Thoracic aorta (tissue), 2 donors: ENCODE measurements around the gene ZNF397. TPM values are rescaled to one million over a fixed set of nuclear protein-coding genes. Genes with fewer than 3 reads are reported as not detected.

Experiments used
- ATAC-seq: fragments of 150-250 bp; one replicate; pipeline ENCODE4 v1.8.0; 2017; ENCODE audit warnings: low read depth; ENCODE audit not compliant: insufficient number of reproducible peaks, low FRiP score
- DNase-seq: peaks from one replicate; pipeline ENCODE4 v3.0.0-alpha.2; 2020; ENCODE audit warnings: low spot score
- H3K27ac ChIP-seq, 2 donors: fragments of 200-600 bp; sonication (generic); 1 replicate in 1 of 2; 2 replicates in 1 of 2; pipeline ENCODE4 v1.5.1; 2016; ENCODE audit warnings: mild to moderate bottlenecking in 2 of 2, moderate library complexity in 2 of 2
- H3K27me3 ChIP-seq: fragments of 200-600 bp; sonication (generic); replicated peaks from 2 replicates; pipeline ENCODE4 v1.6.0; 2016; ENCODE audit warnings: mild to moderate bottlenecking; ENCODE audit not compliant: insufficient read depth
- H3K36me3 ChIP-seq: fragments of 200-600 bp; sonication (generic); one replicate; pipeline ENCODE4 v1.5.1; 2016
- H3K4me1 ChIP-seq, 2 donors: fragments of 200-600 bp; sonication (generic); 1 replicate in 1 of 2; 2 replicates in 1 of 2; pipeline versions ENCODE4 v1.5.1 to v1.6.0; 2016; ENCODE audit warnings: low read depth in 2 of 2, mild to moderate bottlenecking in 1 of 2; ENCODE audit not compliant: control insufficient read depth in 1 of 2
- H3K4me3 ChIP-seq: fragments of 200-600 bp; sonication (generic); 2 replicates; pipeline ENCODE4 v1.5.1; 2016; ENCODE audit warnings: mild to moderate bottlenecking
- H3K9me3 ChIP-seq: fragments of 200-600 bp; sonication (generic); 2 replicates; pipeline ENCODE4 v1.5.1; 2016
- CTCF ChIP-seq: fragments of 200-600 bp; sonication (generic); IDR thresholded peaks from one replicate; pipeline ENCODE4 v1.5.1; 2019; ENCODE audit warnings: antibody characterized with exemption
- total RNA-seq, 2 donors: library from RNA; depleted of rRNA; stranded (reverse); fragments of >200 nt; gene quantifications; one replicate each; pipeline versions ENCODE4 v1.1.0 to v1.2.3, GENCODE V29; 2016

ZNF397 gene
- total RNA-seq, 2 donors from 2014 or later = 16.2 to 45.8 TPM

GRCh38 chr18:35271656-35272055, 30.8 kb downstream of the ZNF397 start:
- H3K9me3 ChIP-seq = no peaks in the 10 kb centered on the region
- H3K27me3 ChIP-seq = no peaks in the 10 kb centered on the region
- no peak overlapping the region for H3K27ac ChIP-seq
- H3K4me1 ChIP-seq = peaks cover 0 to 4% of the 10 kb centered on the region in 2 donors
- no peaks in the 10 kb centered on the region for H3K36me3 ChIP-seq
- no peak for DNase-seq
- TF ChIP-seq CTCF = no peak
- ATAC-seq = no peak
- no peak overlapping the region for H3K4me3 ChIP-seq

- no peak overlapping the region for H3K27ac ChIP-seq
- no peak for TF ChIP-seq CTCF
- no peaks in the 10 kb centered on the region for H3K9me3 ChIP-seq
- DNase-seq (no peak), ATAC-seq (no peak)
- no peaks in the 10 kb centered on the region for H3K36me3 ChIP-seq
- no peak overlapping the region for H3K4me3 ChIP-seq
- H3K27me3 ChIP-seq = no peaks in the 10 kb centered on the region
- no peaks in the 10 kb centered on the region for H3K4me1 ChIP-seq
Measured at GRCh38 chr18:35276267-35276666, 35.4 kb downstream of the ZNF397 start.

- Histone ChIP-seq H3K27me3 (no peaks in the 10 kb centered on the region), H3K27ac (no peak overlapping the region), H3K36me3 (no peaks in the 10 kb centered on the region), H3K4me3 (no peak overlapping the region), H3K4me1 (no peaks in the 10 kb centered on the region), H3K9me3 (no peaks in the 10 kb centered on the region)
- TF ChIP-seq CTCF = no peak
- no peak for DNase-seq
- no peak for ATAC-seq
Measured at GRCh38 chr18:35277633-35278032, 36.8 kb downstream of the ZNF397 start.

- peaks cover under 1% of the 10 kb centered on the region for H3K36me3 ChIP-seq
- TF ChIP-seq CTCF = no peak
- no peaks in the 10 kb centered on the region for H3K27me3 ChIP-seq
- no peak overlapping the region for H3K4me3 ChIP-seq
- ATAC-seq = no peak
- no peaks in the 10 kb centered on the region for H3K9me3 ChIP-seq
- H3K4me1 ChIP-seq = no peaks in the 10 kb centered on the region
- DNase-seq = no peak
- no peak overlapping the region for H3K27ac ChIP-seq
Measured at GRCh38 chr18:35278085-35278484, 37.3 kb downstream of the ZNF397 start.

- TF ChIP-seq CTCF = no peak
- H3K4me3 ChIP-seq = no peak overlapping the region
- H3K9me3 ChIP-seq = no peaks in the 10 kb centered on the region
- H3K36me3 ChIP-seq = peaks cover 4% of the 10 kb centered on the region
- no peaks in the 10 kb centered on the region for H3K4me1 ChIP-seq
- no peak overlapping the region for H3K27ac ChIP-seq
- no peak for DNase-seq
- no peaks in the 10 kb centered on the region for H3K27me3 ChIP-seq
- no peak for ATAC-seq
Measured at GRCh38 chr18:35278969-35279368, 38.1 kb downstream of the ZNF397 start.
